Esophagus squamous epithelium (tissue), 4 donors: Measurements from ENCODE around the gene DIAPH3.

ENCODE experiments used
- POLR2A ChIP-seq, 4 donors: fragments of 450-650 bp; IDR thresholded peaks; one replicate each; pipeline ENCODE4 v1.6.1; 2017; ENCODE audit warnings: antibody characterized with exemption in 4 of 4, mild to moderate bottlenecking in 4 of 4, moderate library complexity in 3 of 4
- TF ChIP-seq, protein P1 (sequence below), 6 experiments: fragments of 450-650 bp in 4 of 6; fragments of 200-600 bp in 2 of 6; sonication (generic) in 2 of 6; IDR thresholded peaks; one replicate each; pipeline ENCODE4 v1.5.1; 2016 to 2019; ENCODE audit warnings: antibody characterized with exemption in 6 of 6, mild to moderate bottlenecking in 4 of 6, moderate library complexity in 4 of 6

DNA sequence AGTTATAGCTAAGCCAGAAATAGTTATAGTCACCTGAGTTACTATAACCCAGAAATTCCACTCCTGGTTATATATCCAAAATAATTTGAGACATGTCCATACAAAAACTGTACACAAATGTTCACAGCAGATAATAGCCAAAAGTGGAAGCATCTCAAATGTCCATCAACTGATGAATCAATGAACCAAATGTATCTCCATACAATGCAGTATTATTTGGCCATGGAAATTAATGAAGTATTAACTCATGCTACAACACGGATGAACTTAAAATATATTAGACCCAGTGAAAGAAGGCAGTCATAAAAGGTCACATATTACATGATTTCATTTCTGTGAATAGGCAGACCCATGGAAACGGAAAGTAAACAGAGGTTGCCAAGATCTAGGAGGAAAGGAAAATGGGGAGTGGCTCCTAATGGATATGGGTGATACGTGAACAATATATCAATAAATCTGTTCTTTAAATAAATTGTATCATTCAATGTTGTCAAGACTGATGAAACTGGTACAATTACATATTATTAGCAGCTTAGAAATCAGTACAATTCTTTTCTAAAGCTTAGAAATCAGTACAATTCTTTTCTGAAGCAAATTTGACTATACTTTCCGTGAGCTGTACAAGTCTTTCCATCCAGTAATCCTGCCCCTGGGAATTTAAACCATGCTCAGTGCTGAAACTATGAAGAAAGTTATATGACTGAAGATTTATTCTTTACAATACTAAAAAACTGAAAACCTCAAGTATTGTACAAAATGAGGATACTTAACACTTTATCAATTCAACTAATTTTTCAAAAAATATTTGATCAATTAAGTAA lies 47.0 kb upstream of the DIAPH3 start:
- TF ChIP-seq, protein P1, sequence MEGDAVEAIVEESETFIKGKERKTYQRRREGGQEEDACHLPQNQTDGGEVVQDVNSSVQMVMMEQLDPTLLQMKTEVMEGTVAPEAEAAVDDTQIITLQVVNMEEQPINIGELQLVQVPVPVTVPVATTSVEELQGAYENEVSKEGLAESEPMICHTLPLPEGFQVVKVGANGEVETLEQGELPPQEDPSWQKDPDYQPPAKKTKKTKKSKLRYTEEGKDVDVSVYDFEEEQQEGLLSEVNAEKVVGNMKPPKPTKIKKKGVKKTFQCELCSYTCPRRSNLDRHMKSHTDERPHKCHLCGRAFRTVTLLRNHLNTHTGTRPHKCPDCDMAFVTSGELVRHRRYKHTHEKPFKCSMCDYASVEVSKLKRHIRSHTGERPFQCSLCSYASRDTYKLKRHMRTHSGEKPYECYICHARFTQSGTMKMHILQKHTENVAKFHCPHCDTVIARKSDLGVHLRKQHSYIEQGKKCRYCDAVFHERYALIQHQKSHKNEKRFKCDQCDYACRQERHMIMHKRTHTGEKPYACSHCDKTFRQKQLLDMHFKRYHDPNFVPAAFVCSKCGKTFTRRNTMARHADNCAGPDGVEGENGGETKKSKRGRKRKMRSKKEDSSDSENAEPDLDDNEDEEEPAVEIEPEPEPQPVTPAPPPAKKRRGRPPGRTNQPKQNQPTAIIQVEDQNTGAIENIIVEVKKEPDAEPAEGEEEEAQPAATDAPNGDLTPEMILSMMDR (IDR thresholded peaks at IDR 0.05) = no peak
- TF ChIP-seq POLR2A (IDR thresholded peaks at IDR 0.05) = no peak
